Aorta (tissue), 5 donors: Measurements from ENCODE around the gene TTC7B. TPM values are rescaled to one million over a fixed set of nuclear protein-coding genes. Genes with fewer than 3 reads are reported as not detected.

Experiments used
- ATAC-seq: fragments of 200-7000 bp; cut with Tn5 transposase; one replicate; pipeline ENCODE4 v1.9.1; 2022; ENCODE audit warnings: moderate library complexity; ENCODE audit not compliant: low FRiP score
- DNase-seq, 2 donors: peaks; one replicate each; pipeline ENCODE4 v3.0.0-alpha.2; 2020
- H3K27ac ChIP-seq, 2 donors: one replicate each; pipeline ENCODE4 v1.5.1; 2013; ENCODE audit warnings: low read length in 2 of 2, mild to moderate bottlenecking in 2 of 2, moderate library complexity in 2 of 2, control low read depth in 1 of 2, inconsistent platforms in 1 of 2, low read depth in 1 of 2
- H3K27me3 ChIP-seq, 2 donors: one replicate each; pipeline ENCODE4 v1.6.1; 2013; ENCODE audit warnings: control low read depth in 1 of 2, low read length in 1 of 2, mild to moderate bottlenecking in 1 of 2, moderate library complexity in 1 of 2; ENCODE audit not compliant: insufficient read depth in 2 of 2, control insufficient read depth in 1 of 2
- H3K36me3 ChIP-seq, 2 donors: one replicate each; pipeline ENCODE4 v1.6.1; 2013; ENCODE audit warnings: control low read depth in 1 of 2, low read length in 1 of 2, mild to moderate bottlenecking in 1 of 2; ENCODE audit not compliant: insufficient read depth in 2 of 2, control insufficient read depth in 1 of 2
- H3K4me1 ChIP-seq, 2 donors: one replicate each; pipeline ENCODE4 v1.6.1; 2013; ENCODE audit warnings: low read length in 2 of 2, control low read depth in 1 of 2, mild to moderate bottlenecking in 1 of 2, moderate library complexity in 1 of 2; ENCODE audit not compliant: insufficient read depth in 2 of 2, control insufficient read depth in 1 of 2
- H3K4me3 ChIP-seq, 2 donors: one replicate each; pipeline ENCODE4 v1.5.1; 2013; ENCODE audit warnings: low read length in 2 of 2, control low read depth in 1 of 2, mild to moderate bottlenecking in 1 of 2
- H3K9me3 ChIP-seq: one replicate; pipeline ENCODE4 v1.6.1; 2013; ENCODE audit warnings: mild to moderate bottlenecking, low read length; ENCODE audit not compliant: control insufficient read depth
- WGBS, 2 donors: extraction: QIAGEN DNeasy Blood & Tissue Kit; methylation state at CpG; one replicate each; pipeline ENCODE4 v1.1.7; 2013; 5-methylcytosine and 5-hydroxymethylcytosine counted together
- intact Hi-C, 2 donors: fragments of 100-400 bp; cut with DNase I; formaldehyde crosslinking; loops; one replicate each; pipeline versions ENCODE4 v1.14.2 to v1.15.0; 2022
- polyA plus RNA-seq, 2 donors: library from polyadenylated mRNA; stranded (reverse); fragments of 200-250 nt; gene quantifications; one replicate each; pipeline ENCODE4 v1.2.3, GENCODE V29; 2013
- total RNA-seq, 2 donors: library from RNA; stranded (reverse); fragmentation: NEBNext Ultra II Directional; extraction: Animal tissue kit (Norgen Biotek cat#: 25700); gene quantifications; one replicate each; pipeline ENCODE4 v1.2.1, GENCODE V29; 2021
- donor health status: healthy with polysubstance abuse.
- donor health status: Bipolar disorder and iron deficiency.
- donor health status: DM: no; HTN: no; CAD: no.
- donor health status: DM: no; HTN: no; CAD: no.
- donor health status: DM: yes; HTN: yes; CAD: no.

TTC7B gene
- total and polyA plus RNA-seq, 4 donors, result 17.9 to 57.4 (median 40.1) TPM

GRCh38 chr14:90569606-90570387, 246.4 kb downstream of the TTC7B start:
- H3K4me1 ChIP-seq, result no peaks in the 10 kb centered on the region
- H3K9me3 ChIP-seq, result no peaks in the 10 kb centered on the region
- peak in 1 of 2 donors; percentile 63 for DNase-seq
- H3K27ac ChIP-seq, result peak overlapping the region in 1 of 2 donors; percentile 44
- ATAC-seq, result no peak
- intact Hi-C loops, result no loop called here
- H3K27me3 ChIP-seq, result no peaks in the 10 kb centered on the region
- WGBS, 2 donors, result 93 to 95% methylated on average over 9 of the region's 9 CpGs
- H3K4me3 ChIP-seq, result no peak overlapping the region
- H3K36me3 ChIP-seq, result no peaks in the 10 kb centered on the region

- Histone ChIP-seq H3K4me1 (no peaks in the 10 kb centered on the region), H3K27ac (peak overlapping the region; percentile 33 to 39), H3K27me3 (no peaks in the 10 kb centered on the region), H3K4me3 (no peak overlapping the region), H3K36me3 (no peaks in the 10 kb centered on the region), H3K9me3 (no peaks in the 10 kb centered on the region)
- intact Hi-C loops, result no loop called here
- 79 to 84% methylated on average over 5 of the region's 5 CpGs for WGBS, 2 donors
- ATAC-seq (no peak), DNase-seq (peak in 1 of 2 donors; percentile 38)
These were observed 247.0 kb downstream of the TTC7B start for GRCh38 chr14:90569201-90569600.

DNA sequence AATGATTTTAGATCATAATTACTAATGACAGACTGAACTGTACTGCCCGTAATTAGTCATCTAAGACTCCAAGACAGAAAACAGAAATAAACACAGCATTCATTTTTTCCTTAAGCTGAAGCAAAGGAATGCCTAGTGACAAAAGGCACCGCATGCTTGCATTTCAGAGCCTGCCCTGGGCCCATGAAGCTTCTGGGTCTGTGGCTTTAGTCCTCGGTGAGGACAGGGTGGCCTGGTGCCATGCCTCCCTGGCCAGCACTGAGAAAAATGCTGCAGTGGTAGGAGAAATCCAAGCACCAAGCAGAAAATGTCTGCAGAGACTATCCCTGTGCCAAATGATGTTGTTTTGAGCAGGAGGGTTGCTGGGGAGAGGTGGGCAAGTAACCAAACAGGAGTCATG, 247.8 kb downstream of the TTC7B start:
- 2 to 7% methylated on average over 3 of the region's 3 CpGs for WGBS, 2 donors
- peak; percentile 51 for ATAC-seq

DNA sequence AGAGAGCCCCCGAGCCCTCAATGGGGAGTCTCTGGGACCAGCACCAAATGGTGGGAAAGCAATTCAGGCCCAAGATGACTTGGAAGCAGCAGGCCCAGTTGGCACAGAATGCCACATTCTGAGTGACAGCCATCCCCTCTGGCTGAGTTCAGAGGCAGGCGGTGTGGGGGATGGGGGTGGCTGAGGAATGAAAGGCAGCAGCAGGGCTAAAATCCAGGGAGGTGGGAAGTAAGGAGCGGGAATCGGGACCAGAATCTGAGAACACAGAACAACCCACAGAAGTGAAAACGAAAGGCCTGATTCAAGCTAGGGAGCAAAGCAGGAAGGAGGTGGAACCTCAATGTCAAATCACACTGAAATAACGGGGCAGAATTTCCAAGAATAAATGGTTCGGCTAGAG, 248.2 kb downstream of the TTC7B start:
- H3K27me3 ChIP-seq, result no peaks in the 10 kb centered on the region
- no peak overlapping the region for H3K4me3 ChIP-seq
- intact Hi-C loops, result no loop called here
- peak overlapping the region; percentile 2 to 5 for H3K27ac ChIP-seq
- ATAC-seq (no peak), DNase-seq (peak; percentile 60 to 80)
- H3K36me3 ChIP-seq, result no peaks in the 10 kb centered on the region
- no peaks in the 10 kb centered on the region for H3K4me1 ChIP-seq
- H3K9me3 ChIP-seq, result no peaks in the 10 kb centered on the region
- WGBS, 2 donors, result 11 to 13% methylated on average over 7 of the region's 7 CpGs

More for the DNA sequence above, 247.8 kb downstream of the TTC7B start:
- Histone ChIP-seq H3K36me3 (no peaks in the 10 kb centered on the region), H3K27ac (peak overlapping the region; percentile 1 to 5), H3K9me3 (no peaks in the 10 kb centered on the region), H3K4me3 (no peak overlapping the region), H3K27me3 (no peaks in the 10 kb centered on the region), H3K4me1 (no peaks in the 10 kb centered on the region)
- peak; percentile 44 to 74 for DNase-seq
- intact Hi-C loops, result no loop called here

- Histone ChIP-seq H3K4me1 (no peaks in the 10 kb centered on the region), H3K4me3 (no peak overlapping the region), H3K27me3 (no peaks in the 10 kb centered on the region), H3K9me3 (no peaks in the 10 kb centered on the region), H3K27ac (no peak overlapping the region), H3K36me3 (no peaks in the 10 kb centered on the region)
- intact Hi-C loops, result no loop called here
- ATAC-seq (no peak), DNase-seq (peak in 1 of 2 donors; percentile 34)
- 96 to 99% methylated on average over 11 of the region's 11 CpGs for WGBS, 2 donors
These were observed 249.0 kb downstream of the TTC7B start for GRCh38 chr14:90567191-90567590.

- H3K4me1 ChIP-seq, result no peaks in the 10 kb centered on the region
- H3K27ac ChIP-seq, result no peak overlapping the region
- ATAC-seq (no peak), DNase-seq (peak in 1 of 2 donors; percentile 7)
- H3K4me3 ChIP-seq, result no peak overlapping the region
- H3K27me3 ChIP-seq, result no peaks in the 10 kb centered on the region
- WGBS, 2 donors, result 96 to 98% methylated on average over 4 of the region's 4 CpGs
- H3K9me3 ChIP-seq, result no peaks in the 10 kb centered on the region
- intact Hi-C loops, result no loop called here
- no peaks in the 10 kb centered on the region for H3K36me3 ChIP-seq
These were observed 249.7 kb downstream of the TTC7B start for GRCh38 chr14:90566481-90566880.

GRCh38 chr14:90564496-90564895, 251.7 kb downstream of the TTC7B start:
- no peak overlapping the region for H3K4me3 ChIP-seq
- DNase-seq (peak in 1 of 2 donors; percentile 6), ATAC-seq (no peak)
- intact Hi-C loops, result no loop called here
- no peaks in the 10 kb centered on the region for H3K4me1 ChIP-seq
- H3K9me3 ChIP-seq, result no peaks in the 10 kb centered on the region
- 96 to 98% methylated on average over 4 of the region's 4 CpGs for WGBS, 2 donors
- no peak overlapping the region for H3K27ac ChIP-seq
- H3K36me3 ChIP-seq, result no peaks in the 10 kb centered on the region
- no peaks in the 10 kb centered on the region for H3K27me3 ChIP-seq

DNA sequence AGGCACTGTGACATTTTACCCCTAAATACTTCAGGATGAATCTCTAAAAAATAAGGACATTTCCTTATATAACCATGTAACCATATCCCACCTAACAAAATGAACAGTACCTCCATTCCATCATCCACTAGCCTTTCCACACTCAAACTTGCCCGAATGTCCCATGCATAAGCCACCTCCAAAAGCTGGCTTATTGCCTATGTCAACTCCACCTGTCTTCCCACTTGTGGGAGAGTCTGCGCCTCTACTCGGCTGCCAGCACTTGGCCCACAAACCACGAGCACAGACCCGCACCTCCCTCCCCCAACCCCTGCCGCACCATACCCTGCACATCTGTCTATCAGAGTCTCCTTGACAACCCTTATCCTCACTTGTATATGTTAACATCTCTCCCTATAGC, 253.6 kb downstream of the TTC7B start:
- H3K9me3 ChIP-seq, result no peaks in the 10 kb centered on the region
- H3K4me3 ChIP-seq, result no peak overlapping the region
- H3K4me1 ChIP-seq, result no peaks in the 10 kb centered on the region
- intact Hi-C loops, result no loop called here
- peak; percentile 18 to 20 for DNase-seq
- WGBS, 2 donors, result 77 to 91% methylated on average over 6 of the region's 6 CpGs
- H3K27me3 ChIP-seq, result no peaks in the 10 kb centered on the region
- ATAC-seq, result no peak
- H3K27ac ChIP-seq, result no peak overlapping the region
- H3K36me3 ChIP-seq, result no peaks in the 10 kb centered on the region

- intact Hi-C loops, result no loop called here
- 94 to 96% methylated on average over 7 of the region's 7 CpGs for WGBS, 2 donors
These were observed 254.3 kb downstream of the TTC7B start for GRCh38 chr14:90561920-90562319.

More at GRCh38 chr14:90561920-90562319, 254.3 kb downstream of the TTC7B start:
- Histone ChIP-seq H3K4me3 (no peak overlapping the region), H3K27ac (no peak overlapping the region), H3K9me3 (no peaks in the 10 kb centered on the region), H3K27me3 (no peaks in the 10 kb centered on the region), H3K36me3 (no peaks in the 10 kb centered on the region), H3K4me1 (no peaks in the 10 kb centered on the region)
- DNase-seq, result peak; percentile 29 to 70
- no peak for ATAC-seq
